ENCODE data around the gene SPDYE1.
"Not testable (repeated sequence)": the region's sequence is repeated elsewhere in the genome, so short reads cannot be mapped to it uniquely, and the experiment has no call there.

DNA sequence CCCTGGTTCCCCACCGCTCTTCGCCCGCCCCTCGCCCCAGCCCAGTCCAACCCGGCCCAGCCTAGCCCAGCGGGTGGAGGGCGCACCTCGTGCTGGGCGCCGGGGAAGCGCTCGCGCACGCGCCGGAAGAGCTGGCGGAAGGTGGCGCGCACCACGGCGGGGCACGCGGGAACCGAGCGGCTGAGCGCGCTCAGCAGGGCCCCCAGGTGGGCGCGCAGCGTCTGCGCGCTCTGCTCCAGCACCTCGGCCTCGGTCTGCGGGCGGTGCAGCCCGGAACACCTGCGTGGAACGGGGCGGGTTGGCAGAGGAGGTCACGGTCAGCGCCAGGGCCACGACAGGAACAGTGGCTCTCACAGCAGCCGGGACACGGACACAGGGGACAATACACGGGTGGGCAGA lies 42.8 kb downstream of the SPDYE1 start:
- TF ChIP-seq, protein P1, sequence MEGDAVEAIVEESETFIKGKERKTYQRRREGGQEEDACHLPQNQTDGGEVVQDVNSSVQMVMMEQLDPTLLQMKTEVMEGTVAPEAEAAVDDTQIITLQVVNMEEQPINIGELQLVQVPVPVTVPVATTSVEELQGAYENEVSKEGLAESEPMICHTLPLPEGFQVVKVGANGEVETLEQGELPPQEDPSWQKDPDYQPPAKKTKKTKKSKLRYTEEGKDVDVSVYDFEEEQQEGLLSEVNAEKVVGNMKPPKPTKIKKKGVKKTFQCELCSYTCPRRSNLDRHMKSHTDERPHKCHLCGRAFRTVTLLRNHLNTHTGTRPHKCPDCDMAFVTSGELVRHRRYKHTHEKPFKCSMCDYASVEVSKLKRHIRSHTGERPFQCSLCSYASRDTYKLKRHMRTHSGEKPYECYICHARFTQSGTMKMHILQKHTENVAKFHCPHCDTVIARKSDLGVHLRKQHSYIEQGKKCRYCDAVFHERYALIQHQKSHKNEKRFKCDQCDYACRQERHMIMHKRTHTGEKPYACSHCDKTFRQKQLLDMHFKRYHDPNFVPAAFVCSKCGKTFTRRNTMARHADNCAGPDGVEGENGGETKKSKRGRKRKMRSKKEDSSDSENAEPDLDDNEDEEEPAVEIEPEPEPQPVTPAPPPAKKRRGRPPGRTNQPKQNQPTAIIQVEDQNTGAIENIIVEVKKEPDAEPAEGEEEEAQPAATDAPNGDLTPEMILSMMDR (IDR thresholded peaks at IDR 0.05; ENCODE audit: insufficient read depth, low read depth, low read length) = not testable (repeated sequence)
- peak; percentile 18 for TF ChIP-seq EZH2 (IDR thresholded peaks at IDR 0.05; ENCODE audit: insufficient read depth, low read length)
